Colonic mucosa (tissue), 4 donors: ENCODE measurements around the gene UQCRH. TPM values are rescaled to one million over a fixed set of nuclear protein-coding genes. Genes with fewer than 3 reads are reported as not detected.

Experiments
- DNase-seq: peaks from one replicate; pipeline ENCODE4 v3.0.0-alpha.2; 2020
- H3K27ac ChIP-seq: fragments of 200-600 bp; one replicate; pipeline ENCODE4 v1.8.0; 2021
- H3K27me3 ChIP-seq: fragments of 200-600 bp; one replicate; pipeline ENCODE4 v1.8.0; 2021
- H3K36me3 ChIP-seq: fragments of 200-600 bp; one replicate; pipeline ENCODE4 v1.8.0; 2021
- H3K4me1 ChIP-seq: fragments of 200-600 bp; one replicate; pipeline ENCODE4 v1.8.0; 2021; ENCODE audit warnings: mild to moderate bottlenecking
- H3K4me3 ChIP-seq: fragments of 200-600 bp; one replicate; pipeline ENCODE4 v1.8.0; 2021
- H3K9ac ChIP-seq, 2 donors: one replicate each; pipeline ENCODE4 v1.7.0; 2013; ENCODE audit warnings: control low read depth in 2 of 2, low read depth in 2 of 2, low read length in 2 of 2
- H3K9me3 ChIP-seq: fragments of 200-600 bp; one replicate; pipeline ENCODE4 v1.8.0; 2021
- intact Hi-C: fragments of 100-400 bp; cut with DNase I; formaldehyde crosslinking; loops from one replicate; pipeline ENCODE4 v1.14.1; 2022
- total RNA-seq, 2 donors: library from RNA; stranded (reverse); fragmentation: NEBNext Ultra II Directional in 1 of 2; extraction: Animal tissue kit (Norgen Biotek cat#: 25700) in 1 of 2; gene quantifications; one replicate each; pipeline ENCODE4 v1.2.1, GENCODE V29; 2021
- TF ChIP-seq, protein P1 (sequence below): fragments of 200-600 bp; IDR thresholded peaks from one replicate; pipeline ENCODE4 v1.8.0; 2022; ENCODE audit warnings: antibody characterized with exemption, mild to moderate bottlenecking
- donor health status: healthy.
- donor health status: DM: no; HTN: no; CAD: no.
- donor health status: DM: no; HTN: no; CAD: no.

UQCRH gene
- total RNA-seq, 2 donors from 2014 or later = 451 to 502 TPM

DNA sequence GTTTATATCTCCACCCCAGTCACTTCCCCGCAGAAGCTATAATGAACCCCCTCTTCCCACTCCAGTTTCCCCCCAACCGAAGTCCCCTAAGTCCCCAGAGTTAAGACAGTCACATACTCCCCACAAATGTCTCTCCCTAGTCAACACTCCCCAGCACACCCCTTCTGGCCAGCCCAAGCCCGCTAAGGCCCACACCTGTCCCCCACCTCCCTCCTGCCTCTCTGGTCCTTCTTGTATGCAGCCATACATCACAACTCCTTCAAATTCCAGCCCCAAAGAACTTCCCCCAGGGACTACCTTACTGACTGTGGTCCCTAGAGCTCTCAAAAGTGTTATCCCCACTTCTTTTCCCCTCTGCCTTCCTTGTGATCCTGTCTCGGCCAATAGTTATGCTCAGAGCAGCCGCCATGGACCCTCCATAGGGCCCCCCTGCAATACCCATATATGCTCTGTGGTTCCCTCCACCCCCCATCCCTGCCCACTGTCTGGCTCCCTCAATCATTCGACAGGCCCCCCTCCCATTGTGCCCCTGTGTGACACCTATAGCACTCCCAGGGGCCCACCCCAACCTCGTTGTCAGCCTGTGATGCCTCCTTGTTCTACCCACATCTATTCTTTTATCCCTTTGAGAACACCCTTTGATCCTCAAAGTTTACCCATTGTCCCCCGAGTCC lies 39.3 kb downstream of the UQCRH start:
- intact Hi-C loops = loop anchor here (10.0 kb wide), 1 partner anchor 98 kb away; the partner anchor contains the start of gene RAD54L
- no peak overlapping the region for H3K9ac ChIP-seq
- peaks cover 4% of the 10 kb centered on the region for H3K4me1 ChIP-seq
- no peaks in the 10 kb centered on the region for H3K27me3 ChIP-seq
- no peak overlapping the region for H3K27ac ChIP-seq
- DNase-seq = no peak
- H3K36me3 ChIP-seq = peaks cover 5% of the 10 kb centered on the region
- no peak overlapping the region for H3K4me3 ChIP-seq
- no peaks in the 10 kb centered on the region for H3K9me3 ChIP-seq
- TF ChIP-seq, protein P1, sequence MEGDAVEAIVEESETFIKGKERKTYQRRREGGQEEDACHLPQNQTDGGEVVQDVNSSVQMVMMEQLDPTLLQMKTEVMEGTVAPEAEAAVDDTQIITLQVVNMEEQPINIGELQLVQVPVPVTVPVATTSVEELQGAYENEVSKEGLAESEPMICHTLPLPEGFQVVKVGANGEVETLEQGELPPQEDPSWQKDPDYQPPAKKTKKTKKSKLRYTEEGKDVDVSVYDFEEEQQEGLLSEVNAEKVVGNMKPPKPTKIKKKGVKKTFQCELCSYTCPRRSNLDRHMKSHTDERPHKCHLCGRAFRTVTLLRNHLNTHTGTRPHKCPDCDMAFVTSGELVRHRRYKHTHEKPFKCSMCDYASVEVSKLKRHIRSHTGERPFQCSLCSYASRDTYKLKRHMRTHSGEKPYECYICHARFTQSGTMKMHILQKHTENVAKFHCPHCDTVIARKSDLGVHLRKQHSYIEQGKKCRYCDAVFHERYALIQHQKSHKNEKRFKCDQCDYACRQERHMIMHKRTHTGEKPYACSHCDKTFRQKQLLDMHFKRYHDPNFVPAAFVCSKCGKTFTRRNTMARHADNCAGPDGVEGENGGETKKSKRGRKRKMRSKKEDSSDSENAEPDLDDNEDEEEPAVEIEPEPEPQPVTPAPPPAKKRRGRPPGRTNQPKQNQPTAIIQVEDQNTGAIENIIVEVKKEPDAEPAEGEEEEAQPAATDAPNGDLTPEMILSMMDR = no peak

- Histone ChIP-seq H3K9me3 (no peaks in the 10 kb centered on the region), H3K4me3 (no peak overlapping the region), H3K36me3 (peaks cover 5% of the 10 kb centered on the region), H3K27ac (no peak overlapping the region), H3K4me1 (peaks cover 4% of the 10 kb centered on the region), H3K9ac (no peak overlapping the region), H3K27me3 (no peaks in the 10 kb centered on the region)
- no peak for DNase-seq
- intact Hi-C loops = loop anchor here (10.0 kb wide), 1 partner anchor 99 kb away; the partner anchor contains the start of gene RAD54L
- TF ChIP-seq, protein P1 = no peak
Measured at GRCh38 chr1:46343351-46343695, 39.8 kb downstream of the UQCRH start.

DNA sequence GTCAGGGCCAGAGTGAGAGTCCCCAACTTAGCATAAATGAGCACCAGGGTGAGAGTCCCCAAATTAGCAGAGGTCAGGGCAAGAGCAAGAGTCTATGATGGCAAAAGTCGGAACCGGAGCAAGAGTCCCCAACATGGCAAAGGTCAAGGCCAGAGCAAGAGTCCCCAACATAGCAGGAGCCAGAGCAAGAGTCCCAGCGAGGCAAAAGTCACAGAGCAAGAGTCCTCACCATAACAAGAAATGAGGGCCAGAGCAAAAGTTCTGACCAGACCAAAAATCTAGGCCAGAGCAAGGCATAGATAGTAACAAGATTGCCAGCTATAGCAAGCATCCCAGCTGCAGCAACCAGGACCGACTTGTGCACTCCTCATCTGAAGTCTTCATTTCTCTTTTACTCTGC lies 40.2 kb downstream of the UQCRH start:
- intact Hi-C loops = loop anchor here (10.0 kb wide), 1 partner anchor 99 kb away; the partner anchor contains the start of gene RAD54L

GRCh38 chr1:46344481-46344880 lies 41.0 kb downstream of the UQCRH start:
- no peaks in the 10 kb centered on the region for H3K9me3 ChIP-seq
- DNase-seq = no peak
- no peak overlapping the region for H3K4me3 ChIP-seq
- intact Hi-C loops = loop anchor here (10.0 kb wide), 1 partner anchor 100 kb away; the partner anchor contains the start of gene RAD54L
- no peaks in the 10 kb centered on the region for H3K27me3 ChIP-seq
- TF ChIP-seq, protein P1 = no peak
- no peak overlapping the region for H3K27ac ChIP-seq
- H3K9ac ChIP-seq = no peak overlapping the region
- peaks cover 2% of the 10 kb centered on the region for H3K4me1 ChIP-seq
- H3K36me3 ChIP-seq = peaks cover 5% of the 10 kb centered on the region

More for the DNA sequence above, 40.2 kb downstream of the UQCRH start:
- TF ChIP-seq, protein P1 = no peak
- Histone ChIP-seq H3K4me1 (peaks cover 4% of the 10 kb centered on the region), H3K36me3 (peaks cover 5% of the 10 kb centered on the region), H3K4me3 (no peak overlapping the region), H3K9me3 (no peaks in the 10 kb centered on the region), H3K27me3 (no peaks in the 10 kb centered on the region), H3K27ac (no peak overlapping the region), H3K9ac (no peak overlapping the region)
- no peak for DNase-seq

DNA sequence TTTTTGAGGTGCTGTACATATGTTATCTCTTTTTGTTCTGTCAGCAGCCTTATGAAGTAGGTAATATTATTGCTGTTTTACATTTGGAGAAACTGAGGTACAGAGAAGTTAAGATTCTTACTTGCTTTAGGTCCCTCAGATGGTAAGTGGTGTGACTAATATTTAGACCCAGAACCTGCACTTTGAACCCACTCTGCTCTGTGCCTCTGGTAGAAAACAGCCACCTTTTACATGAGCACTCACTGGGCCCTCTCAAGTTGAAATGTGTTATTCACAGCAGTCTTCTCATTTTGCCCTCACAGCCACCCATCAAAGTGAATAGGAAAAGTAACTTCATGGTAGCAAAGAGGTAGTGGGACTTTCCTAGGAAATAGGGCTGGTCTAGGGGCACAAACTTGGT lies 41.8 kb downstream of the UQCRH start:
- Histone ChIP-seq H3K4me1 (no peaks in the 10 kb centered on the region), H3K4me3 (no peak overlapping the region), H3K36me3 (peaks cover 5% of the 10 kb centered on the region), H3K9ac (no peak overlapping the region), H3K27ac (no peak overlapping the region), H3K27me3 (no peaks in the 10 kb centered on the region), H3K9me3 (no peaks in the 10 kb centered on the region)
- intact Hi-C loops = loop anchor here (10.0 kb wide), 1 partner anchor 100 kb away; the partner anchor contains the start of gene RAD54L
- TF ChIP-seq, protein P1 = no peak
- no peak for DNase-seq
